Upper lobe of left lung (tissue), 6 donors: ENCODE data around the gene PDE9A. TPM values are rescaled to one million over a fixed set of nuclear protein-coding genes. Genes with fewer than 3 reads are reported as not detected.

Source experiments
- ATAC-seq, 2 donors: fragments of 200-7000 bp; cut with Tn5 transposase; one replicate each; pipeline ENCODE4 v1.9.1; 2022; ENCODE audit warnings: mild to moderate bottlenecking in 2 of 2, moderate library complexity in 2 of 2; ENCODE audit not compliant: low FRiP score in 2 of 2
- DNase-seq, 2 donors: peaks; one replicate each; pipeline ENCODE4 v3.0.0-alpha.2; 2019 to 2020
- H3K27ac ChIP-seq, 4 donors: fragments of 200-600 bp; sonication (generic); one replicate each; pipeline ENCODE4 v1.5.1; 2016 to 2019
- H3K27me3 ChIP-seq, 4 donors: fragments of 200-600 bp; sonication (generic); one replicate each; pipeline ENCODE4 v1.5.1; 2017 to 2019
- H3K36me3 ChIP-seq, 4 donors: fragments of 200-600 bp; sonication (generic); one replicate each; pipeline ENCODE4 v1.5.1; 2016 to 2019
- H3K4me1 ChIP-seq, 4 donors: fragments of 200-600 bp; sonication (generic); one replicate each; pipeline ENCODE4 v1.5.1; 2018 to 2019
- H3K4me3 ChIP-seq, 4 donors: fragments of 200-600 bp; sonication (generic); one replicate each; pipeline ENCODE4 v1.5.1; 2017 to 2019; ENCODE audit warnings: mild to moderate bottlenecking in 2 of 4, moderate library complexity in 1 of 4
- H3K9me3 ChIP-seq, 4 donors: fragments of 200-600 bp; sonication (generic); one replicate each; pipeline ENCODE4 v1.5.1; 2018 to 2019
- EP300 ChIP-seq, 4 donors: sonication (generic); formaldehyde crosslinking; IDR thresholded peaks; one replicate each; pipeline ENCODE4 v1.5.1; 2017; ENCODE audit warnings: antibody characterized with exemption in 4 of 4, control low read depth in 2 of 4
- POLR2A ChIP-seq, 4 donors: fragments of 450-650 bp; IDR thresholded peaks; one replicate each; pipeline ENCODE4 v1.5.1; 2016 to 2017; ENCODE audit warnings: antibody characterized with exemption in 4 of 4, mild to moderate bottlenecking in 2 of 4
- POLR2AphosphoS5 ChIP-seq, 2 donors: sonication (generic); formaldehyde crosslinking; IDR thresholded peaks; one replicate each; pipeline ENCODE4 v1.5.1; 2017; ENCODE audit warnings: antibody characterized with exemption in 2 of 2
- WGBS, 2 donors: methylation state at CpG; one replicate each; pipeline ENCODE4 v1.1.5; 2017 to 2018; 5-methylcytosine and 5-hydroxymethylcytosine counted together
- total RNA-seq, 6 donors: library from RNA; depleted of rRNA in 4 of 6; stranded (reverse); fragments of >200 nt in 4 of 6; gene quantifications; one replicate each; pipeline versions ENCODE4 v1.1.0 to v1.2.1, GENCODE V29; 2016 to 2021
- TF ChIP-seq, protein P1 (sequence below), 6 experiments: fragments of 450-650 bp in 4 of 6; fragments of 200-600 bp in 2 of 6; sonication (generic) in 2 of 6; IDR thresholded peaks; one replicate each; pipeline ENCODE4 v1.5.1; 2016 to 2019; ENCODE audit warnings: antibody characterized with exemption in 6 of 6
- donor health status: DM: no; HTN: no; CAD: no; lungs with moderate emphysema.
- donor health status: DM: no; HTN: yes; CAD: no; lungs with severe emphysema.

The PDE9A gene
- total RNA-seq, 6 donors from 2014 or later, result 4.0 to 12.4 (median 6.6) TPM

DNA sequence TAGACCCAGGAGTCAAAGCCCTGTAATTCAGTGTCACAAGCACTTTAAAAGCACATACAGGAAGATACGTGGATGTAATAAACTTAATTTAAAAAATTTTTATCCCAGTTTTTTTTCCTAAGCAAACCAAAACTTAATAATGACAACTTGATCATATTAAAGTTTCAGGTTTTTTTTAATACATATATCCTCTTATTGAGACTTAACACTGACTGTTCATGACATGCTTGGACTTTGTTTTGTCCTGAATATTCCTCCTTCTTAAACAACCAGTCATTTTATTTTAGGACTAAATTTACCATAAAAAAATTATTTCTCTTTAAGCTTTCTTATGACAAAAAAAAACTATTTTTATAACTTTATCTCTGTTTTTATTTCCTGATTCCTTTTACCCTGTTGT is 161.8 kb downstream of the PDE9A start:
- TF ChIP-seq, protein P1, sequence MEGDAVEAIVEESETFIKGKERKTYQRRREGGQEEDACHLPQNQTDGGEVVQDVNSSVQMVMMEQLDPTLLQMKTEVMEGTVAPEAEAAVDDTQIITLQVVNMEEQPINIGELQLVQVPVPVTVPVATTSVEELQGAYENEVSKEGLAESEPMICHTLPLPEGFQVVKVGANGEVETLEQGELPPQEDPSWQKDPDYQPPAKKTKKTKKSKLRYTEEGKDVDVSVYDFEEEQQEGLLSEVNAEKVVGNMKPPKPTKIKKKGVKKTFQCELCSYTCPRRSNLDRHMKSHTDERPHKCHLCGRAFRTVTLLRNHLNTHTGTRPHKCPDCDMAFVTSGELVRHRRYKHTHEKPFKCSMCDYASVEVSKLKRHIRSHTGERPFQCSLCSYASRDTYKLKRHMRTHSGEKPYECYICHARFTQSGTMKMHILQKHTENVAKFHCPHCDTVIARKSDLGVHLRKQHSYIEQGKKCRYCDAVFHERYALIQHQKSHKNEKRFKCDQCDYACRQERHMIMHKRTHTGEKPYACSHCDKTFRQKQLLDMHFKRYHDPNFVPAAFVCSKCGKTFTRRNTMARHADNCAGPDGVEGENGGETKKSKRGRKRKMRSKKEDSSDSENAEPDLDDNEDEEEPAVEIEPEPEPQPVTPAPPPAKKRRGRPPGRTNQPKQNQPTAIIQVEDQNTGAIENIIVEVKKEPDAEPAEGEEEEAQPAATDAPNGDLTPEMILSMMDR (IDR thresholded peaks at IDR 0.05), result no peak
- no peak for TF ChIP-seq POLR2AphosphoS5 (IDR thresholded peaks at IDR 0.05)
- TF ChIP-seq EP300 (IDR thresholded peaks at IDR 0.05), result no peak
- Histone ChIP-seq H3K4me1 (peaks cover 0 to 4% (median 0%) of the 10 kb centered on the region in 4 donors), H3K9me3 (no peaks in the 10 kb centered on the region), H3K36me3 (no peaks in the 10 kb centered on the region), H3K27ac (no peak overlapping the region), H3K4me3 (no peak overlapping the region), H3K27me3 (no peaks in the 10 kb centered on the region)
- ATAC-seq (no peak), DNase-seq (no peak)
- 94 to 97% methylated on average over 1 of the region's 1 CpG for WGBS, 2 donors

DNA sequence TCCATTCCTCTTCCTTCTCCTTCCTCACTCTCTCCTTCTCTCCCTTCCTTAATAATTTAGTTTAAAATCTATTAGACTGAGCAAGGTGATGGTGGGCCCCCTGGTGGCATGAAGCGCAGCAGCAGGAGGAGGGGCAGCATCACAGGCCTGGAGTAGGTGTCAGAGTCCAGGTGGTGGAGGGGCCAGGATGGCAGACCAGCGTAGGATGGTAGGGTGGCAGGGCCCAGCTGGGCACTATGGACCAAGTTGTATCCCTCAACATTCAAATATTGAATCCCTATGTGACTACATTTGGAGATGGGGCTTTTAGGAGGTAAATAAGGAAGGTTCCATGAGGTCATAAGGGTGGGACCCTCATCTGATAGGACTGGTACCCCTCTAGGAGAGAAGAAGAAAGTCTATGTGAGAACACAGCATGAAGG is 164.9 kb downstream of the PDE9A start:
- ATAC-seq, result peak; percentile 77 to 82
- Histone ChIP-seq H3K27ac (no peak overlapping the region), H3K4me1 (no peaks in the 10 kb centered on the region), H3K36me3 (no peaks in the 10 kb centered on the region), H3K27me3 (no peaks in the 10 kb centered on the region), H3K9me3 (no peaks in the 10 kb centered on the region), H3K4me3 (no peak overlapping the region)
- TF ChIP-seq, protein P1 (IDR thresholded peaks at IDR 0.05), result peak; percentile 81 to 94 (median 86)
- no peak for TF ChIP-seq POLR2AphosphoS5 (IDR thresholded peaks at IDR 0.05)
- TF ChIP-seq POLR2A (IDR thresholded peaks at IDR 0.05), result no peak
- peak; percentile 65 to 78 for DNase-seq
- 31 to 38% methylated on average over 2 of the region's 2 CpGs for WGBS, 2 donors

DNA sequence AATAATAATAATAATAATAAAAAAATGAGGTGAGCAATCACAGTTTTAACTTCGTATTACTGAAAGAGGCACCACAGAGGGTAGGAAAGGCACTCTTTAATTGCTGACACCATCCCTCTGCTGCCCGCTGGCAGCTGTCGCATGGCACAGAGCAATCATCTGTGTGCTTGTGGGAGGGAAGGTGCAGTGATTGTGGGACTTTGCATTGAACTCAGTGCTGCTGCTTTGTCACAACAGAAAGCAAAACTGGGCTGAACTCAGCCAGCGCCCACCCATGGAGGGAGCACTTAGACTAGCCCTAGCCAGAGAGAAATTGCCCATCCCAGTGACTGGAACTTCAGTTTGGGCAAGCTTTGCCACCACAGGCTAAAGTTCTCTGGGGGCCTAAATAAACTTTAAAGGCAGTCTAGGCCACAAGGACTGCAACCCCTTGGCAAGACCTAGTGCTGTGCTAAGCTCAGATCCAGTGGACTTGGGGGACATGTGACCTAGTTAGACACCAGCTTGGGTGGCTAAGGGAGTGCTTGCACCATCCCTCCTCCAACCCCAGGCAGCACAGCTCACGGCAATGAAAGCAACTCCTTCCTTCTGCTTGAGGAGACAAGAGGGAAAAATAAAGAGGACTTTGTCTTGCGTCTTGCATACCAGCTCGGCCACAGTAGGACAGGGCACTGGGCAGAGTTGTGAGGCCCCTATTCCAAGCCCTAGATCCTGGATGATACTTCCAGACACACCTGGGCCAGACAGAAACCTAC is 166.6 kb downstream of the PDE9A start:
- H3K27ac ChIP-seq, result no peak overlapping the region
- DNase-seq, result no peak
- ATAC-seq, result no peak
- TF ChIP-seq POLR2AphosphoS5 (IDR thresholded peaks at IDR 0.05) (no peak), EP300 (IDR thresholded peaks at IDR 0.05) (no peak), POLR2A (IDR thresholded peaks at IDR 0.05) (no peak)
- TF ChIP-seq, protein P1 (IDR thresholded peaks at IDR 0.05), result no peak
- no peaks in the 10 kb centered on the region for H3K9me3 ChIP-seq
- H3K4me1 ChIP-seq, result no peaks in the 10 kb centered on the region
- no peaks in the 10 kb centered on the region for H3K36me3 ChIP-seq
- H3K27me3 ChIP-seq, result no peaks in the 10 kb centered on the region
- 88 to 98% methylated on average over 7 of the region's 7 CpGs for WGBS, 2 donors
- no peak overlapping the region for H3K4me3 ChIP-seq

DNA sequence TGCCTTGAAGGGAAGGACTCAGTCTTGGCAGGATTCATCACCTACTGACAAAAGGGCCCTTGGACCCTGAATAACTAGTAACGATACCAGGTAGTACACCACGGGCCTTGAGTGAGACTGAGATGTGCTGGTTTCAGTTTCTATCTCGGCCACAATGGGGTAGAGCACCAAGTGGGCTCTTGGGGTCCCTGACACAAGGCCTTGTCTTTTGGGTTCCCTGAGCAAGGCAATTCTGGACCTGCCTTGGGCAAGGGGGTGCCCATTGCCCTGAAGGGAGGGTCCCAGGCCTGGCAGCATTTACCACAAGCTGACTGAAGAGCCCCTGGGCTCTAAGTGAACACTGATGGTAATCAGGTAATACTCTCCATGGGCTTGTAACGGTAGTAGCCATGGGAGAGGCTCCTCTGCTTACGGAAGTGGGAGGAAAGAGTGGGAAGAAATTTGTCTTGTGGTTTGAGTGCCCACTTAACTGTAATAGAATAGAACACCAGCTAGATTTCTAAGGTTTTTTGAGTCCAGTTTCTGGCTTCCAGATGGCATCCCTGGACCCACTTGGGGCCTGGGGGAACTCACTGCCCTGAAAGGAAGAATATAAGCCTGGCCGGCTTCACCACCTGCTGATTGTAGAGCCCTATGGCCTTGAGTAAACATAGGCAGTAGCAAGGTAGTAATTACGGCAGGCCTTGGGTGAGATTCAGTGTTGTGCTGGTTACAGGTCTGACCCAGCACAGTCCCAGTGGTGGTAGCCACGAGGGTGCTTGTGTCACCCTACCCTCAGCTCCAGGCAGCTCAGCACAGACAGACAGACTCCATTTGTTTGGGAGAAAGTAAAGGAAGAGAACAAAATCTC is 167.4 kb downstream of the PDE9A start:
- Histone ChIP-seq H3K9me3 (no peaks in the 10 kb centered on the region), H3K27me3 (no peaks in the 10 kb centered on the region), H3K36me3 (no peaks in the 10 kb centered on the region), H3K27ac (no peak overlapping the region), H3K4me3 (no peak overlapping the region), H3K4me1 (no peaks in the 10 kb centered on the region)
- no peak for TF ChIP-seq POLR2A (IDR thresholded peaks at IDR 0.05)
- no peak for TF ChIP-seq POLR2AphosphoS5 (IDR thresholded peaks at IDR 0.05)
- no peak for TF ChIP-seq EP300 (IDR thresholded peaks at IDR 0.05)
- TF ChIP-seq, protein P1 (IDR thresholded peaks at IDR 0.05), result no peak
- 71 to 88% methylated on average over 2 to 8 of the region's 8 CpGs for WGBS, 2 donors
- DNase-seq, result no peak
- ATAC-seq, result no peak

Other genes starting within 250 kb of the PDE9A start
- gene UBASH3A, start 249.7 kb upstream of the PDE9A start, total RNA-seq, result 1 to 10 TPM in 5 of 6 donors, not detected in 1; 1.4 to 7.3 (median 2.9) TPM
- gene RSPH1, start 157.4 kb upstream of the PDE9A start, total RNA-seq, result 10 to 100 TPM in 5 of 6 donors, under 1 TPM in 1; 0.46 to 68.4 (median 13.4) TPM
- gene SLC37A1, start 139.8 kb upstream of the PDE9A start, total RNA-seq, result 10 to 100 TPM; 20.8 to 70.2 (median 36.8) TPM
- gene WDR4, start 225.9 kb downstream of the PDE9A start, total RNA-seq, result 10 to 100 TPM; 10.2 to 49.2 (median 18.6) TPM
- gene NDUFV3, start 239.7 kb downstream of the PDE9A start, total RNA-seq, result 10 to 100 TPM; 33.7 to 97.4 (median 44.9) TPM